ENCODE measurements around the gene AP1G2.

AP1G2 gene

DNA sequence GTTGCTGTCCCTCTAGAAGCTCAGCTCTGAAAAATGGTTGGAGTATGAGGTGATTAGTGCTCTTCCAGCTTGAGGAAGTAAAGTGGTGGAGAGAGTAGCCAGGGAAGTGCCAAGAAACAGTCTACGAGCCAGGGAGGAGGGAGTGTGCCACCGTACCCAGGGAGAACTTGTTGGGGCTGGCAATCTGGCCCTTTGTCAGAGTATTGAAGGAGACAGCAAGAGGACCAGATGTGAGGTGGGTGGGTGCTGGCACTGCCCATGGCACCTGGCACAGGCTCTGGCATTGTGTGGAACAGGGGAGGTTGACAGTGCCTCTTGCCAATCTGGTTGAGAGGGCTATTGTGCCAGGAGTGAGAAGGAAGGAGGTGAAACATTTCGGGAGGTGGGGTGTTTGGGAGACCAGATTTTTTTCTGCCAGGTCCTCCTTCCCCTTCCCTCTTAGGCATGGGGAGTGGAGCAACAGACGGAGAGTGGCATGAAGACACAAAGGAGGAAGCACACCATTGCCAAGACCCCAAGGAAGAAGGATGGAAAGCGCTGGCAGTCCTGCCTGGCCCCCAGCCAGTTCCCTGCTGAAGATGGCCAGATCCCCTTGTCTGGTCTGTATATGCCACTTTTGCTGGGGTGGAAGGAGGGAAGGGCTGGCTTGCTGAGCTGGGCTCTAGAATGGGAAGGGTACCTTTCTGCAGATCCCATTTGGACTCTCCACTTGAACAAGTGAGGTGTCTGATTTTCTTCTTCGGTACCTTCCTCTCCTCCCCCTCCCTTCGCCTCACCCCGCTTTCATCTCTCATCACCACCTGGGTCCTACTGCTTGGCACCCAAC is 53.6 kb downstream of the AP1G2 start:
- no peak for DNase-seq (ENCODE audit: low spot score)

GRCh38 chr14:23513005-23513817 is 54.4 kb downstream of the AP1G2 start:
- DNase-seq (ENCODE audit: low spot score): no peak

DNA sequence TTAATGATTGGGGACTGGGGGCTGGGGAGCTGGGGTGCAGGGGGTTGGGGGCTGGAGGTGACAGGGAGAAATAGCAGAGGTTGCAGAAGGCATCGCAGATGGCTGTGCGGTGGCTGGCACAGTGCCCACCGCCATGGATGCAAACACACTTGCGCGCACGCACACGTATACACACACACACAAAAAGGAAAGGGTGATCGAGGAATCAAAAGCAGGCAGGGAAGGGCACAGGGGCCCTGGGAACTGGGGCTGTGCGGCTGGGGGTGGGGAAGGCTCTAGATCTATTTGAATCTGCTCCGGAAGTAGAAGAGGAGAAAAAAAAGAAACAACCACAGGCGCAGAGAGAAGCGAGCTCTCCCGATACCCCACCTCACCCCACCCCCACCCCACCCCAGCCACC is 55.4 kb downstream of the AP1G2 start:
- DNase-seq (ENCODE audit: low spot score): no peak

Data from hematopoietic multipotent progenitor cell treated with erythropoietin and hydrocortisone succinate and interleukin-3 and kit ligand, for 15 days (in vitro differentiated cells).